Measurements from ENCODE around the gene SHANK1.

- no peak for TF ChIP-seq EZH2 (IDR thresholded peaks at IDR 0.05; ENCODE audit: low read length, unreplicated experiment)
- TF ChIP-seq, protein P1, sequence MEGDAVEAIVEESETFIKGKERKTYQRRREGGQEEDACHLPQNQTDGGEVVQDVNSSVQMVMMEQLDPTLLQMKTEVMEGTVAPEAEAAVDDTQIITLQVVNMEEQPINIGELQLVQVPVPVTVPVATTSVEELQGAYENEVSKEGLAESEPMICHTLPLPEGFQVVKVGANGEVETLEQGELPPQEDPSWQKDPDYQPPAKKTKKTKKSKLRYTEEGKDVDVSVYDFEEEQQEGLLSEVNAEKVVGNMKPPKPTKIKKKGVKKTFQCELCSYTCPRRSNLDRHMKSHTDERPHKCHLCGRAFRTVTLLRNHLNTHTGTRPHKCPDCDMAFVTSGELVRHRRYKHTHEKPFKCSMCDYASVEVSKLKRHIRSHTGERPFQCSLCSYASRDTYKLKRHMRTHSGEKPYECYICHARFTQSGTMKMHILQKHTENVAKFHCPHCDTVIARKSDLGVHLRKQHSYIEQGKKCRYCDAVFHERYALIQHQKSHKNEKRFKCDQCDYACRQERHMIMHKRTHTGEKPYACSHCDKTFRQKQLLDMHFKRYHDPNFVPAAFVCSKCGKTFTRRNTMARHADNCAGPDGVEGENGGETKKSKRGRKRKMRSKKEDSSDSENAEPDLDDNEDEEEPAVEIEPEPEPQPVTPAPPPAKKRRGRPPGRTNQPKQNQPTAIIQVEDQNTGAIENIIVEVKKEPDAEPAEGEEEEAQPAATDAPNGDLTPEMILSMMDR (conservative IDR thresholded peaks at IDR 0.05; ENCODE audit: low read depth, low read length), result no peak
Observed at GRCh38 chr19:50679177-50680125, 40.2 kb downstream of the SHANK1 start.
